22Rv1 (cell line): ENCODE measurements around the gene CTNND2.

Experiments used
- ZFX ChIP-seq: fragments of 450-650 bp; IDR thresholded peaks from 2 replicates; pipeline ENCODE4 v1.6.1; 2017; ENCODE audit warnings: antibody characterized with exemption, borderline replicate concordance
- TF ChIP-seq, protein P1 (sequence below): fragments of 450-650 bp; IDR thresholded peaks from 2 replicates; pipeline ENCODE4 v1.5.1; 2017; ENCODE audit warnings: mild to moderate bottlenecking

DNA sequence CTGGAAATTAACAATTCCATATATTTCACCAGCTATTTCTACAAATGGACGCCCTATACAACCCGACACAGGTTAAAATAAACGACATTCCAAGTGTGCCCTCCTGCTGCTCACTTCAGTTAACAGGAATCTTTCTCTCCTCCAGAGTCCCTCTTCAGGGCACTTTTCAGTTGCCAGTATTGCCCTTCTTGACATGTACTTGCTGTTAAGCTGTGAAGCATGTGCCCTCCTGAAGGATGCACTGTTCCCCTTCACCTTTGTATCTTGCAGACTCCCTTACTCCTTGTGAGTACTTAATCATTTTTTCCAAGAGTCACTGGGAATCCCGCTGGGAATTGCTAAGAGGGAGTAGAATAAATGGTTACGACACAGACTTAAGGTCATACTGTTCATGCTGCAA lies 364.1 kb downstream of the CTNND2 start:
- TF ChIP-seq, protein P1, sequence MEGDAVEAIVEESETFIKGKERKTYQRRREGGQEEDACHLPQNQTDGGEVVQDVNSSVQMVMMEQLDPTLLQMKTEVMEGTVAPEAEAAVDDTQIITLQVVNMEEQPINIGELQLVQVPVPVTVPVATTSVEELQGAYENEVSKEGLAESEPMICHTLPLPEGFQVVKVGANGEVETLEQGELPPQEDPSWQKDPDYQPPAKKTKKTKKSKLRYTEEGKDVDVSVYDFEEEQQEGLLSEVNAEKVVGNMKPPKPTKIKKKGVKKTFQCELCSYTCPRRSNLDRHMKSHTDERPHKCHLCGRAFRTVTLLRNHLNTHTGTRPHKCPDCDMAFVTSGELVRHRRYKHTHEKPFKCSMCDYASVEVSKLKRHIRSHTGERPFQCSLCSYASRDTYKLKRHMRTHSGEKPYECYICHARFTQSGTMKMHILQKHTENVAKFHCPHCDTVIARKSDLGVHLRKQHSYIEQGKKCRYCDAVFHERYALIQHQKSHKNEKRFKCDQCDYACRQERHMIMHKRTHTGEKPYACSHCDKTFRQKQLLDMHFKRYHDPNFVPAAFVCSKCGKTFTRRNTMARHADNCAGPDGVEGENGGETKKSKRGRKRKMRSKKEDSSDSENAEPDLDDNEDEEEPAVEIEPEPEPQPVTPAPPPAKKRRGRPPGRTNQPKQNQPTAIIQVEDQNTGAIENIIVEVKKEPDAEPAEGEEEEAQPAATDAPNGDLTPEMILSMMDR, result no peak
- no peak for TF ChIP-seq ZFX
